IPS DF 4.7 (cell line): ENCODE results near the gene FRMD5.
"Not testable (repeated sequence)": the region's sequence is repeated elsewhere in the genome, so short reads cannot be mapped to it uniquely, and the experiment has no call there.

Experiments
- DNase-seq: peaks from one replicate; pipeline ENCODE4 v3.0.0-alpha.2; 2013; ENCODE audit warnings: low spot score; ENCODE audit errors: extremely low read depth

The FRMD5 gene

GRCh38 chr15:43859546-43859945, 335.5 kb downstream of the FRMD5 start:
- DNase-seq, result no peak

DNA sequence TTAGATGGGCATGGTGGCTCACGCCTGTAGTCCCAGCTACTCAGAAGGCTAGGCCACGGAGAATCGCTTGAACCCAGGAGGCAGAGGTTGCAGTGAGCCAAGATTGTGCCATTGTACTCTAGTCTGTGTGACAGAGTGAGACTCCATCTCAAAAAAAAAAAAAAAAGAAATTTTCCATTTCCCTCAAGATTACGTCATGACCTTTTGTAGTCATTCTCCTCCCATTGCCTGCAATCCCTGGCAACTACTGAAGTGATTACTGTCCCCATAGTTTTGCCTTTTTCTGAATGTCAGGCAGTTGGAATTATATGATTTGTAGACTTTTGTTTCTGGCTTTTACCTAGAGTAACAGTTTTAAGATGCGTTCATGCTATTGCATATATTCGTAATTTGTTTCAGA, 340.3 kb downstream of the FRMD5 start:
- no peak for DNase-seq

DNA sequence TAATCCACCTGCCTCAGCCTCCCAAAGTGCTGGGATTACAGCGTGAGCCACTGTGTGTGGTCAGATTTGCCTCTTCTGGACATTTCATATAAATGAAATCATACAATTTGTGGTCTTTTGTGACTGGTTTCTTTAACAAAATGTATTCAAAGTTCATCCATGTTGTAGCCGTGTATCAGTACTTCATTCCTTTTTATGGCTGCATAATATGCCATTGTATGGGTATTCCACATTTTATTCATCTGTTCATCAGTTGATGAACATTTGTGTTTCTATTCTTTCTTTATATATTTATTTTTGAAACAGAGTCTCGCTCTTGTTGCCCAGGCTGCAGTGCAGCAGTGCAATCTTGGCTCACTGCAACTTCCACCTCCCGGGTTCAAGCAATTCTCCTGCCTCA, 342.5 kb downstream of the FRMD5 start:
- DNase-seq, result no peak

DNA sequence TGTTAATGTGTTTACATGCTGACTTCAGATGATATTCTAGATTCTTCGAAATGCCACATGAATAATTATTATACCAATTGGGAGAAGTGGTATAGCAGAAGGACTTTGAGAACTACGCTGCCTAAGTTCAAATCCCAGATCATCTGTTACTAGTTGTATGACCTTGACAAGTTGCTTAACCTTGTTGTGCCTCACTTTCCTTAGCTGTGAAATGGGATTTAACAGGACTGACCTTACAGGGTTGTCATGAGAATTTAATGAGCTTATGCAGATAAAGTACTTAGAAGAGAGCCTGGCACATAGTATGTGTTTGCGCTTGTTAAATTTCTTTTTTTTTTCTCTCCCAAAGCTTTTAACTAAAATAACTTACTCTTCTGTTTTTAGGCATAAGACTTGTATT, 343.8 kb downstream of the FRMD5 start:
- no peak for DNase-seq

GRCh38 chr15:43845421-43845820, 349.6 kb downstream of the FRMD5 start:
- DNase-seq, result no peak

DNA sequence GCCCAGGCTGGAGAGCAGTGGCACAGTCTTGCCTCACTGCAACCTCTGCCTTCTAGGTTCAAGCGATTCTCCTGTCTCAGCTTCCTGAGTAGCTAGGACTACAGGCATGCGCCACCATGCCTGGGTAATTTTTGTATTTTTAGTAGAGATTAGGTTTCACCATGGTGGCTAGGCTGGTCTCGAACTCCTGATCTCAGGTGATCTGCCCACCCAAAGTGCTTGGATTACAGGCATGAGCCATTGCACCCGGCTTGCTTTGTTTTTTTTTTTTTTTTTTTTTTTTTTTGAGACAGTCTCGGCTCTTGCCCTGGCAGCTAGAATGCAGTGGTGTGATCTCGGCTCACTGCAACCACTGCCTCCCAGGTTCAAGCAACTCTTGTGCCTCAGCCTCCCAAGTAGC, 362.6 kb downstream of the FRMD5 start:
- not testable (repeated sequence) for DNase-seq

DNA sequence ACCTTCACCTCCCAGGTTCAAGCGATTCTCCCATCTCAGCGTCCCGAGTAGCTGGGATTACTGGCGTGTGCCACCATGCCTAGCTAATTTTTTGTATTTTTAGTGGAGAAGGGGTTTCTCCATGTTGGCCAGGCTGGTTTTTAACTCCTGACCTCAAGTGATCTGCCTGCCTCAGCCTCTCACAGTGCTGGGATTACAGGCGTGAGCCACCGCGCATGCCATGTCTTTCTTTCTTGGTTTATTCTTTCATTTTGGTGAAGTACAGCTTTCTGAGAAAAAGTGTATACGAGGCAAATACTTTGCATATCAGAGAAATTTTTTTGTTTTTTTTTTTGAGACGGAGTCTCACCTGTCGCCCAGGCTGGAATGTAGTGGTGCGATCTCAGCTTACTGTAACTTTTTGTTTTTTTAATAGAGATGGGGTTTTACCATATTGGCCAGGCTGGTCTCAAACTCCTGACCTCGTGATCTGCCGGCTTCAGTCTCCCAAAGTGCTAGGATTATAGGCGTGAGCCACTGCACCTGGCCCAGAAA, 363.5 kb downstream of the FRMD5 start:
- DNase-seq, result not testable (repeated sequence)

- DNase-seq, result not testable (repeated sequence)
Observed at GRCh38 chr15:43830691-43831275, 364.3 kb downstream of the FRMD5 start.

GRCh38 chr15:43829951-43830540, 365.0 kb downstream of the FRMD5 start:
- DNase-seq, result not testable (repeated sequence)

- no peak for DNase-seq
Observed at GRCh38 chr15:43828061-43828657, 366.9 kb downstream of the FRMD5 start.

GRCh38 chr15:43826508-43827341, 368.3 kb downstream of the FRMD5 start, which contains the start of gene WDR76:
Gene WDR76 (plus strand): TSS chr15:43827002. CDS start chr15:43827033, 31 bp downstream.
- DNase-seq, result peak; percentile 38

DNA sequence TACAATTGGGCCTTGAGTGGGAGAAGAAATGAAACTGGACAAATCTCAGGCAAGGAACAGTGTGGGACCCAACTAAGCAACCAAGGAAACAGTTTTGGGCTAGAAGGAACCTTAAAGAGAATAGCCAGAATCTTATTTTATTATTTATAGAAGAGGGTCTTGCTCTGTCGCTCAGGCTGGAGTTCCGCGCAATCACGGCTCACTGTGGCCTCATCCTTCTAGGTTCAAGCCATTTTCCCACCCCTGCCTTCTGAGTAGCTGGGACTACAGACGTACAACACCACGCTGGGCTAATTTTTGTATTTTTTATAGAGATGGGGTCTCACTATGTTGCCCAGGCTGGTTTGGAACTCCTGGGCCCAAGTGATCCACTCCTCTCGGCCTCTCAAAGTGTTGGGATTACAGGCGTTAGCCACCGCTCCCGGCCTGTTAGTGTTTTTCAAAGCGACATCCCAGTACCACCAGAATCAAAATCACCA, 369.0 kb downstream of the FRMD5 start:
- no peak for DNase-seq

DNA sequence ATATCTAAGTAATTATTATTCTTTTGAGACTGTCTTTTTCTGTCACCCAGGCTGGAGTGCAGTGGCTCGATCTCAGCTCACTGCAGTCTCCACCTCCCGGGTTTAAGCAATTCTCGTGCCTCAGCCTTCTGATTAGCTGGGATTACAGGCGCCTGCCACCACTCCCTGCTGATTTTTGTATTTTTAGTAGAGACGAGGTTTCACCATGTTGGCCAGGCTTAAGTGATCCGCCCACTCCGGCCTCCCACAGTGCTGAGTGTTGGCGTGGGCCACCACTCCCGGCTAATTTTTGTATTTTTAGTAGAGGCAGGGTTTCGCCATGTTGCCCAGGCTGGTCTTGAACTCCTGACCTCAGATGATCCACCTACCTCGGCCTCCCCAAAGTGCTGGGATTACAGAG, 369.8 kb downstream of the FRMD5 start:
- not testable (repeated sequence) for DNase-seq

- peak; percentile 92 for DNase-seq
Observed at GRCh38 chr15:43824302-43825246, 370.5 kb downstream of the FRMD5 start, which contains the start of gene MFAP1. Gene MFAP1 (minus strand): TSS chr15:43824690. CDS start chr15:43824569, 121 bp downstream.

GRCh38 chr15:43821505-43821904, 373.6 kb downstream of the FRMD5 start:
- no peak for DNase-seq
